Activated gamma-delta T cell (primary cell): ENCODE measurements around the gene GRK6.

Experiments
- DNase-seq: peaks from one replicate; lab custom pipeline; 2025; lab: John Stamatoyannopoulos, UW
- total RNA-seq, 2 donors: gene quantifications; one replicate each; lab custom pipeline; 2026; lab: John Stamatoyannopoulos, UW

The GRK6 gene
- total RNA-seq: 151 to 243 reads per million in 2 donors

- peak; percentile 79 for DNase-seq
These were observed at the start of gene GRK6 for GRCh38 chr5:177426566-177427210. GRK6 (plus strand) TSS chr5:177426676; CDS start chr5:177426846, 170 bp downstream.

DNA sequence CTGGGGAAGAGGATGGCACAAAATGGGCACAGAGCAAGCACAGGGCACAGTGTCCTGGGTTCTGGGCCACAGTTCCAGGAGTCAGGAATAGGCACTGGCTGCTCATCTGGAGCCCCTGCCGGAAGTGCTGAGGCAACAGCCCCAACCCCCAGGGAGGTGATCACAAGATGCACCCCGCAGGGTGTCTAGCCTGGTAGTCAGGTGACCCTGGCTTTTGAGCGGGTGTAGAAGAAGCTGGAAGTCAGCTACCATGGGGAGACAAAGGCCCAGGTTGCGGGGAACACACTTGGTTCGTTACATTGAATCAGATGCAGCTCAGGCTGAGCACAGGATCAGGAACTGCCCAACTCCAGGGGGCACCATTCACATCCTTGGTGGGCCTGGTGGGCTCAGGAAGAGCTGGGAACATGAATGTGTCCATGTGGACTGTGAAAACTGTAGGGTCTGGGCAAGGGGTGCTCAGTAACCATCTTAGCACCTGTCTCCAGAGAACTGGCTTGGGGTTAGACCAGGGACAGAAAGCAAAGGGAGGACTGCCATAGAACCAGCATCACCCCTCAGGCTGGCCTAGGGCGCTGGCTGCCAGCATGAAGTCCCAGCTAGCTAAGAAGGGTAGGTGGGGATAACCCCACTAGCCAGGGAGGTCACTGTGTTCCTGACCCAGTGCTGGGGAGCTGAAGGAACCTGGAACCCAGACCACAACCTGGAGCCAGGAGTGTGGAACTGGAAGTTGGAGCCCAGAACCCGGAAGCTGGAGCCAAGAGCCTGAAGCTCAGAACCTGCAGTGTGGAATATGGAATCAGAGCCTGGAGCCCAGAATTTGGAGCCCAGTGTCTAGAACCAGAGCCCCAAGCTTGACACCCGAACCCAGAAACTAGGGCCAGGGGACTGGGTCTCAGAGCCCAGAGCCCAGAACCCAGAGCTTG, 48.4 kb upstream of the GRK6 start:
- no peak for DNase-seq

GRCh38 chr5:177378884-177379883, 47.3 kb upstream of the GRK6 start:
- DNase-seq: no peak

GRCh38 chr5:177380805-177381126, 45.7 kb upstream of the GRK6 start:
- DNase-seq: no peak

- no peak for DNase-seq
These were observed 44.0 kb upstream of the GRK6 start for GRCh38 chr5:177382423-177383029.

- no peak for DNase-seq
These were observed 43.3 kb upstream of the GRK6 start for GRCh38 chr5:177383181-177383580.

GRCh38 chr5:177384134-177384533, 42.3 kb upstream of the GRK6 start, which contains the start of gene SLC34A1:
SLC34A1 (plus strand) TSS chr5:177384434; CDS start chr5:177385742, 1,308 bp downstream.
- DNase-seq: no peak

- DNase-seq: no peak
These were observed 40.8 kb upstream of the GRK6 start for GRCh38 chr5:177385720-177386119.

- DNase-seq: no peak
These were observed 39.9 kb upstream of the GRK6 start for GRCh38 chr5:177386542-177386941.

GRCh38 chr5:177387405-177387804, 39.1 kb upstream of the GRK6 start:
- no peak for DNase-seq

GRCh38 chr5:177388521-177389052, 37.9 kb upstream of the GRK6 start:
- no peak for DNase-seq

GRCh38 chr5:177389241-177390169, 37.0 kb upstream of the GRK6 start:
- DNase-seq: no peak

DNA sequence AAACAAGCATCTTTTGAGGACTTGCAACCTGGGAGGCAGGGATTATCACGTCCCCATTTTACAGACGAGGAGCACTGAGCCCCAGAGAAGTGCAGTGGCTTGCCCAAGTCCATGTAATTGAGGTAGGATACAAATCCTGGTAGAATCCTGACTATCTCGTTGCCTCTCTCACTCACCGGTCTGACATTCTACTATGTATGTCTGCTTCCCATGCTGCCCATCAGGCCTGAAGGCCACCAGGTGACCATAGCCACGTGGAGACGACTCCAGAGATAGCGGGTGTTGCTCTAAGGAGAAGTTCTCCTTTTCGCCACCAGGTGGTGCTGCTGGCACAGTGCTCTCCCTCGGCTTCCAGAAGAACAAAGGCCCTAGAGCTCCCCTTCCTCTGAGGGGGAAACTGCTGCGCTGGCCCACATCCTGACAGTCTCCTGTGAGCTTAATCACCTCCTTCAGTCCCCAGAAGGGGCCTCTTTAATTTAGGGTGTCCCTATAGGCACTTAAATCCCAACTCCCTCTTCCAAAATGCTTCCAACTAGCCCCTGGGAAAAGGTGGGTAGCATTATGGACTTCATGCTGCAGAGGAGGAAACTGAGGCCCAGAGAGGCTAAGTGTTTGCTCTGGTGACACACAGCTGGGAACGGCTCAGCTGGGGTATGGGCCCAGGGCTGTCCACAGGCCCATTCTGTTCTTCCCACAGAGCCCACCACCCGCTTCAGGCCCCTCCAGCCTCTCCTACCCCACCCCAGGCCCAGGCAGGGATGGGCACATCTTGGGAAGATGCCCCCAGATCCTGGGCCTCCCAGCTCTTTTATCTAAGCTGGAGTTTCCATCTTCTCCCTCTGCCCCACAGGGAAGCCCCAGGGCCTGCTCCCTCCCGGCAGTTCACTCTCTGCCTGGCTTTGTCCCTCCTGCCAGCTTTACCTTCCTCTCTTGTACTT, 35.8 kb upstream of the GRK6 start:
- DNase-seq: no peak

- DNase-seq: no peak
These were observed 33.7 kb upstream of the GRK6 start for GRCh38 chr5:177392765-177393164.

DNA sequence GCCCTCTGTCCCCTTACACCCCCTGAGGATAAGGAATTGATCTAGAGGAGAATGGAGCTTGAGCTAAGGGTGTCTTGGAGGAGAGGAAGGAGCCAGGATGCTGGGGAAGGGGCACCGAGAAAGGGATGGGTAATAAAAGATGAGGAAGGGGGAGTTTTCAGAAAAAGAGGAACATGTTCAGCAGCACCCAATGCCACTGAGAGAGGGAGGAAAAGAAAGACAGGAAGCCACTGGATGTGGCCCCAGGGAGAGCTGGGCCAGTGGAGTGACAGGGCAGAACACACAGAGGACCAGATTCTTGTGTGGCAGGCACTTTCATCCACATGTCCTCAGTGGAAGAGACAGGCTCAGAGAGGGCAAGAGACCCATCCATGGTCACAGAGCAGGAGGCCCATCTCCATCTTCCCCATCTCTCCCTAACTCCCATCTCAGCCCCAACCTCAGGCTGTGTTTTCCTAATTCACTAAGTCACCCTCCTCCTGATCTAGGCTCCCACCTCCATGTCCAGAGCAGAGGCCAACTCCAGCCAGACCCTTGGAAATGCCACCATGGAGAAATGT, 33.2 kb upstream of the GRK6 start:
- no peak for DNase-seq

DNA sequence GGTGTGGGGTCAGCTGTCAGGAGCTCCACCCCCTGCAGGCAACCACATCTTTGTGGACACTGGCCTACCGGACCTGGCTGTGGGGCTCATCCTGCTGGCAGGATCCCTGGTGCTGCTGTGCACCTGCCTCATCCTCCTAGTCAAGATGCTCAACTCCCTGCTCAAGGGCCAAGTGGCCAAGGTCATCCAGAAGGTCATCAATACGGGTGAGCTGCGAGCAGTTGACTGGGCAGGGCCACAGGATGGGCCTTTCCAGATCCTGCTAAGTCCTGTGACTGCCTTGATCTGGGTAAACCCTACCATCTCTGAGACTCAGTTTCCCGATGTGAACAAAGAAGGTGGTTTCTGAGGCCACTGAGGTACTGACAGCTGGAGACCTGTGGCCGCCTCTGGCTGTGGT, 32.5 kb upstream of the GRK6 start:
- DNase-seq: no peak

- DNase-seq: no peak
These were observed 30.4 kb upstream of the GRK6 start for GRCh38 chr5:177396078-177396477.

DNA sequence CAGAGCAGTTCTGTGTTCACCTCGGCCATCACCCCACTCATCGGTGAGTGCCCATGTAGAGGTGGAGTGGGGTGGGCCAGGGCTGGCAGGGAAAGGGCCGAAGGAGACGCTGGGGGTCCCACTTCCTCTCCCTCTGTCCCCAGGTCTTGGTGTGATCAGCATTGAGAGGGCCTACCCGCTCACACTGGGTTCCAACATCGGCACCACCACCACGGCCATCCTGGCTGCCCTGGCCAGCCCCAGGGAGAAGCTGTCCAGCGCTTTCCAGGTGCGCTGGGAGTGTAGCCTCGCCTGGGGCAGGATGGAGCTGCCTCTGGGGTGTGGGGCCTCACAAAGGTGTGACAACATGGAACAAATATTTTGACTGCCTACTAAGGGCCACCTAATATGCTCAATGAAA, 29.7 kb upstream of the GRK6 start:
- DNase-seq: no peak
